ENCODE measurements around the gene STYXL1.
"Not testable (repeated sequence)": the region's sequence is repeated elsewhere in the genome, so short reads cannot be mapped to it uniquely, and the experiment has no call there.

The STYXL1 gene

GRCh38 chr7:76023002-76023401, 24.8 kb downstream of the STYXL1 start:
- DNase-seq: no peak

GRCh38 chr7:76022026-76022780, 25.6 kb downstream of the STYXL1 start:
- no peak for DNase-seq

GRCh38 chr7:76020031-76020714, 27.6 kb downstream of the STYXL1 start:
- no peak for DNase-seq

- DNase-seq: not testable (repeated sequence)
Measured at GRCh38 chr7:76018520-76018919, 29.3 kb downstream of the STYXL1 start.

GRCh38 chr7:76016191-76016947, 31.4 kb downstream of the STYXL1 start:
- DNase-seq: no peak

- DNase-seq: no peak
Measured at GRCh38 chr7:76011442-76011861, 36.3 kb downstream of the STYXL1 start.

- no peak for DNase-seq
Measured at GRCh38 chr7:76009672-76010600, 37.9 kb downstream of the STYXL1 start.

GRCh38 chr7:76008156-76008687, 39.6 kb downstream of the STYXL1 start:
- no peak for DNase-seq

GRCh38 chr7:76005004-76005403, 42.8 kb downstream of the STYXL1 start:
- DNase-seq: not testable (repeated sequence)

- DNase-seq: no peak
Measured at GRCh38 chr7:76003351-76003750, 44.4 kb downstream of the STYXL1 start.

GRCh38 chr7:76002822-76003221, 45.0 kb downstream of the STYXL1 start:
- no peak for DNase-seq

GRCh38 chr7:76002139-76002538, 45.7 kb downstream of the STYXL1 start:
- no peak for DNase-seq

- no peak for DNase-seq
Measured at GRCh38 chr7:76000566-76000965, 47.2 kb downstream of the STYXL1 start.

- DNase-seq: no peak
Measured at GRCh38 chr7:75998038-75998437, 49.8 kb downstream of the STYXL1 start.

GRCh38 chr7:75996476-75996875, 51.3 kb downstream of the STYXL1 start:
- no peak for DNase-seq

- no peak for DNase-seq
Measured at GRCh38 chr7:75995996-75996395, 51.8 kb downstream of the STYXL1 start.

- DNase-seq: no peak
Measured at GRCh38 chr7:75995052-75995471, 52.7 kb downstream of the STYXL1 start.

- peak; percentile 37 for DNase-seq
Measured at GRCh38 chr7:75994388-75995051, 53.3 kb downstream of the STYXL1 start, which contains the start of gene TMEM120A. Gene TMEM120A (minus strand): TSS chr7:75994595. CDS start chr7:75994570, 25 bp downstream.

GRCh38 chr7:75993689-75994387, 54.0 kb downstream of the STYXL1 start:
- no peak for DNase-seq

- DNase-seq: no peak
Measured at GRCh38 chr7:75992083-75992755, 55.6 kb downstream of the STYXL1 start.

All from NCI-H524 treated with DMSO at 0.1 percent for 48 hours (cell line).